ENCODE data around the gene RSPO1.

DNA sequence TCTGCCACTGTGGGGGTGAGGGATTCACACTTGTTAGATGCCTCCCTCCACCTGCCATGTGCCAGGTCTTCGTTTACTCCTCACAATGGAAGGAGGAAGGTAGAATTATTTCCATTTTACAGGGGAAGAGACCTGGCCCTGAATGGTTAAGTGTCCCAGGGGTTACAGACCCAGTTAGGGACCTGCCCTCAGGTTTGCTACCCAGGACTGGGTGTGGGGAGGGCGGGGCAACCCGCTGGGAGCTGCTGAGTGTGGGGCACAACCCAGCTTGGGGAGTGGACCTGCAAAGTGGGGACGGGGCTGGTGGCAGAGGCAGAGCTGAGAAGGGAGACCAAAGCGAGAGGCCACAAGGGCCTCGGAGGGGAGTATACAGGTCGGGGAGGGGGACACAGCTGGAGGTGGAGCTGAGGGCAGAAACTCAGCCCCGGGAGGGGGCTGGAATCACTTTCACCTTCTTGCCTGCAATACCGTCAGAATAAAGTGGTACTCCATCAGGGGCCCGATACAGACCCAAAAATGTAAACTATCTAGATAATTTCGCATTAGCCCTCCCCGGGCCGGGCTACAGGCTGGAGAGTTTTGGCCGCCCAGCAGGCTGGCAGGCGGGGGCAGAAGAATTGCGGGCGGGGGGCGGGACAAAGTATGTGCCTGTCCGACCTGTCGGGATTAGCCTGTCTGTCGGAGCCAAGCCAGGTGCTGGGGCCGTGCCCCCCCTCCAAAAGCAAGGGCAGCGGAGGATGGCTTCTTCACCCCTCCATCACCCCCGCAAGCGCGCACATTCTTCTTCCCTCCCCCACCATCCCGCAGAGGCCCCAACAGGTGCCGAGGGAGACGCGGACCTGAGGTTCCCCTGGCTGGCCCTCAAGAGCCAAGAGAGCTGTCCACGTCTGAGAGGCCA is 1.4 kb downstream of the RSPO1 start:
- TF ChIP-seq MAZ (IDR thresholded peaks at IDR 0.05; ENCODE audit: borderline replicate concordance, low read depth, low read length): no peak
- TF ChIP-seq, protein P1, sequence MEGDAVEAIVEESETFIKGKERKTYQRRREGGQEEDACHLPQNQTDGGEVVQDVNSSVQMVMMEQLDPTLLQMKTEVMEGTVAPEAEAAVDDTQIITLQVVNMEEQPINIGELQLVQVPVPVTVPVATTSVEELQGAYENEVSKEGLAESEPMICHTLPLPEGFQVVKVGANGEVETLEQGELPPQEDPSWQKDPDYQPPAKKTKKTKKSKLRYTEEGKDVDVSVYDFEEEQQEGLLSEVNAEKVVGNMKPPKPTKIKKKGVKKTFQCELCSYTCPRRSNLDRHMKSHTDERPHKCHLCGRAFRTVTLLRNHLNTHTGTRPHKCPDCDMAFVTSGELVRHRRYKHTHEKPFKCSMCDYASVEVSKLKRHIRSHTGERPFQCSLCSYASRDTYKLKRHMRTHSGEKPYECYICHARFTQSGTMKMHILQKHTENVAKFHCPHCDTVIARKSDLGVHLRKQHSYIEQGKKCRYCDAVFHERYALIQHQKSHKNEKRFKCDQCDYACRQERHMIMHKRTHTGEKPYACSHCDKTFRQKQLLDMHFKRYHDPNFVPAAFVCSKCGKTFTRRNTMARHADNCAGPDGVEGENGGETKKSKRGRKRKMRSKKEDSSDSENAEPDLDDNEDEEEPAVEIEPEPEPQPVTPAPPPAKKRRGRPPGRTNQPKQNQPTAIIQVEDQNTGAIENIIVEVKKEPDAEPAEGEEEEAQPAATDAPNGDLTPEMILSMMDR (conservative IDR thresholded peaks at IDR 0.05; ENCODE audit: low read depth, low read length): no peak
- no peak for TF ChIP-seq MXI1 (IDR thresholded peaks at IDR 0.05; ENCODE audit: borderline replicate concordance, low read depth, low read length)
- TF ChIP-seq ELK1 (IDR thresholded peaks at IDR 0.05; ENCODE audit: borderline replicate concordance, low read depth, low read length): no peak
- no peak for TF ChIP-seq POLR2A (IDR thresholded peaks at IDR 0.05; ENCODE audit: low read depth, low read length)
- TF ChIP-seq NFE2L2 (IDR thresholded peaks at IDR 0.05; ENCODE audit: low read depth, low read length): no peak

Data from IMR-90 (cell line).